Natural killer cell (primary cell): ENCODE results near the gene GZMM. TPM values are rescaled to one million over a fixed set of nuclear protein-coding genes. Genes with fewer than 3 reads are reported as not detected.

Experiments used
- ATAC-seq, 3 donors: fragments of 150-1000 bp in 2 of 3; fragments of 200-7000 bp in 1 of 3; cut with Tn5 transposase; 1 replicate in 1 of 3; 2 replicates in 2 of 3; pipeline ENCODE4 v1.10.0; 2021; ENCODE audit warnings: mild to moderate bottlenecking in 2 of 3, moderate library complexity in 2 of 3
- DNase-seq, 2 donors: peaks; one replicate each; pipeline versions ENCODE4 v3.0.0 to v3.0.0-alpha.2; 2013 to 2021; ENCODE audit warnings: mixed read lengths in 1 of 2
- H3K27ac ChIP-seq: one replicate; pipeline ENCODE4 v1.5.1; 2013; ENCODE audit warnings: mild to moderate bottlenecking, low read length
- H3K27me3 ChIP-seq: one replicate; pipeline ENCODE4 v1.6.1; 2013; ENCODE audit warnings: low read length; ENCODE audit not compliant: control insufficient read depth, insufficient read depth
- H3K36me3 ChIP-seq: one replicate; pipeline ENCODE4 v1.6.1; 2013; ENCODE audit warnings: low read length; ENCODE audit not compliant: control insufficient read depth, insufficient read depth
- H3K4me1 ChIP-seq: one replicate; pipeline ENCODE4 v1.6.1; 2013; ENCODE audit warnings: low read length; ENCODE audit not compliant: control insufficient read depth, insufficient read depth
- H3K4me3 ChIP-seq: one replicate; pipeline ENCODE4 v1.5.1; 2013; ENCODE audit warnings: low read length
- H3K9me3 ChIP-seq: one replicate; pipeline ENCODE4 v1.6.1; 2013; ENCODE audit warnings: low read length; ENCODE audit not compliant: control insufficient read depth, insufficient read depth
- H3K27ac Mint-ChIP-seq, 2 donors: one replicate each; pipeline ENCODE4 v1.8.0; 2022; ENCODE audit warnings: mild to moderate bottlenecking in 2 of 2, mixed read lengths in 2 of 2, moderate library complexity in 1 of 2
- H3K27me3 Mint-ChIP-seq, 2 donors: one replicate each; pipeline ENCODE4 v1.8.0; 2022; ENCODE audit warnings: low read depth in 2 of 2, mixed read lengths in 2 of 2
- H3K36me3 Mint-ChIP-seq: one replicate; pipeline ENCODE4 v1.8.0; 2022; ENCODE audit warnings: mixed read lengths
- H3K4me1 Mint-ChIP-seq, 2 donors: one replicate each; pipeline ENCODE4 v1.8.0; 2022; ENCODE audit warnings: mixed read lengths in 2 of 2
- H3K4me3 Mint-ChIP-seq: one replicate; pipeline ENCODE4 v1.8.0; 2022; ENCODE audit warnings: mild to moderate bottlenecking, moderate library complexity, mixed read lengths
- H3K9me3 Mint-ChIP-seq, 2 donors: one replicate each; pipeline ENCODE4 v1.8.0; 2022; ENCODE audit warnings: mixed read lengths in 2 of 2
- WGBS: methylation state at CpG from one replicate; pipeline ENCODE4 v1.1.7; 2013; ENCODE audit warnings: missing lambda C conversion rate; ENCODE audit not compliant: insufficient coverage; 5-methylcytosine and 5-hydroxymethylcytosine counted together
- intact Hi-C: fragments of 100-400 bp; cut with micrococcal nuclease; formaldehyde crosslinking; loops from one replicate; pipeline ENCODE4 v1.14.2; 2022
- total RNA-seq, 4 donors: library from RNA; stranded (reverse); fragments of 120-200 nt in 1 of 4; gene quantifications; one replicate each; pipeline versions ENCODE4 v1.2.3 to v1.2.4, GENCODE V29; 2013 to 2022
- TF ChIP-seq, protein P1 (sequence below): fragments of 200-600 bp; IDR thresholded peaks from one replicate; pipeline ENCODE4 v1.8.0; 2022; ENCODE audit warnings: antibody characterized with exemption

The GZMM gene
- total RNA-seq, 3 donors from 2014 or later (not counting 1 experiment from before 2014, with no cell fraction given), result 186 to 286 (median 253) TPM

- H3K4me1 Mint-ChIP-seq, result peaks cover 13 to 30% of the 10 kb centered on the region in 2 donors
- H3K27ac Mint-ChIP-seq, result no peak overlapping the region
- Histone ChIP-seq H3K4me1 (peaks cover 33% of the 10 kb centered on the region), H3K9me3 (no peaks in the 10 kb centered on the region), H3K27me3 (no peaks in the 10 kb centered on the region), H3K36me3 (peaks cover 34% of the 10 kb centered on the region), H3K27ac (no peak overlapping the region), H3K4me3 (no peak overlapping the region)
- no peaks in the 10 kb centered on the region for H3K9me3 Mint-ChIP-seq
- 93% methylated on average over 26 of the region's 26 CpGs for WGBS
- intact Hi-C loops, result loop anchor here (2.0 kb wide), 1 partner anchor 31 kb away; no protein-coding TSS in a partner anchor
- no peak overlapping the region for H3K4me3 Mint-ChIP-seq
- ATAC-seq, result no peak
- TF ChIP-seq, protein P1, sequence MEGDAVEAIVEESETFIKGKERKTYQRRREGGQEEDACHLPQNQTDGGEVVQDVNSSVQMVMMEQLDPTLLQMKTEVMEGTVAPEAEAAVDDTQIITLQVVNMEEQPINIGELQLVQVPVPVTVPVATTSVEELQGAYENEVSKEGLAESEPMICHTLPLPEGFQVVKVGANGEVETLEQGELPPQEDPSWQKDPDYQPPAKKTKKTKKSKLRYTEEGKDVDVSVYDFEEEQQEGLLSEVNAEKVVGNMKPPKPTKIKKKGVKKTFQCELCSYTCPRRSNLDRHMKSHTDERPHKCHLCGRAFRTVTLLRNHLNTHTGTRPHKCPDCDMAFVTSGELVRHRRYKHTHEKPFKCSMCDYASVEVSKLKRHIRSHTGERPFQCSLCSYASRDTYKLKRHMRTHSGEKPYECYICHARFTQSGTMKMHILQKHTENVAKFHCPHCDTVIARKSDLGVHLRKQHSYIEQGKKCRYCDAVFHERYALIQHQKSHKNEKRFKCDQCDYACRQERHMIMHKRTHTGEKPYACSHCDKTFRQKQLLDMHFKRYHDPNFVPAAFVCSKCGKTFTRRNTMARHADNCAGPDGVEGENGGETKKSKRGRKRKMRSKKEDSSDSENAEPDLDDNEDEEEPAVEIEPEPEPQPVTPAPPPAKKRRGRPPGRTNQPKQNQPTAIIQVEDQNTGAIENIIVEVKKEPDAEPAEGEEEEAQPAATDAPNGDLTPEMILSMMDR, result no peak
- no peaks in the 10 kb centered on the region for H3K27me3 Mint-ChIP-seq
- no peaks in the 10 kb centered on the region for H3K36me3 Mint-ChIP-seq
- DNase-seq, result no peak
Observed at GRCh38 chr19:541699-542098, 2.2 kb upstream of the GZMM start.

GRCh38 chr19:542173-542866 is 1.5 kb upstream of the GZMM start:
- Histone ChIP-seq H3K4me3 (no peak overlapping the region), H3K9me3 (no peaks in the 10 kb centered on the region), H3K27ac (no peak overlapping the region), H3K4me1 (peaks cover 40% of the 10 kb centered on the region), H3K27me3 (no peaks in the 10 kb centered on the region), H3K36me3 (peaks cover 31% of the 10 kb centered on the region)
- 93% methylated on average over 34 of the region's 34 CpGs for WGBS
- DNase-seq (peak in 1 of 2 donors; percentile 11), ATAC-seq (no peak)
- no peaks in the 10 kb centered on the region for H3K36me3 Mint-ChIP-seq
- no peaks in the 10 kb centered on the region for H3K27me3 Mint-ChIP-seq
- H3K4me3 Mint-ChIP-seq, result peak overlapping the region; percentile 28
- TF ChIP-seq, protein P1, result no peak
- H3K4me1 Mint-ChIP-seq, result peaks cover 13 to 30% of the 10 kb centered on the region in 2 donors
- peak overlapping the region in 1 of 2 donors; percentile 98 for H3K27ac Mint-ChIP-seq
- intact Hi-C loops, result loop anchor here (2.0 kb wide), 1 partner anchor 32 kb away; no protein-coding TSS in a partner anchor
- H3K9me3 Mint-ChIP-seq, result no peaks in the 10 kb centered on the region

- H3K9me3 Mint-ChIP-seq, result no peaks in the 10 kb centered on the region
- Histone ChIP-seq H3K27ac (no peak overlapping the region), H3K4me3 (no peak overlapping the region), H3K27me3 (no peaks in the 10 kb centered on the region), H3K4me1 (peaks cover 46% of the 10 kb centered on the region), H3K9me3 (no peaks in the 10 kb centered on the region), H3K36me3 (peaks cover 23% of the 10 kb centered on the region)
- no peak for ATAC-seq
- no peak overlapping the region for H3K27ac Mint-ChIP-seq
- peaks cover 13 to 38% of the 10 kb centered on the region in 2 donors for H3K4me1 Mint-ChIP-seq
- DNase-seq, result no peak
- no peaks in the 10 kb centered on the region for H3K27me3 Mint-ChIP-seq
- intact Hi-C loops, result no loop called here
- TF ChIP-seq, protein P1, result no peak
- 95% methylated on average over 15 of the region's 15 CpGs for WGBS
- H3K4me3 Mint-ChIP-seq, result peak overlapping the region; percentile 45
- H3K36me3 Mint-ChIP-seq, result no peaks in the 10 kb centered on the region
Observed at GRCh38 chr19:547117-547516, 3.3 kb downstream of the GZMM start.
